Measurements from ENCODE around the gene CEACAM4. TPM values are rescaled to one million over a fixed set of nuclear protein-coding genes. Genes with fewer than 3 reads are reported as not detected.

The CEACAM4 gene
- total RNA-seq, 1 experiment from 2014 or later: not detected

DNA sequence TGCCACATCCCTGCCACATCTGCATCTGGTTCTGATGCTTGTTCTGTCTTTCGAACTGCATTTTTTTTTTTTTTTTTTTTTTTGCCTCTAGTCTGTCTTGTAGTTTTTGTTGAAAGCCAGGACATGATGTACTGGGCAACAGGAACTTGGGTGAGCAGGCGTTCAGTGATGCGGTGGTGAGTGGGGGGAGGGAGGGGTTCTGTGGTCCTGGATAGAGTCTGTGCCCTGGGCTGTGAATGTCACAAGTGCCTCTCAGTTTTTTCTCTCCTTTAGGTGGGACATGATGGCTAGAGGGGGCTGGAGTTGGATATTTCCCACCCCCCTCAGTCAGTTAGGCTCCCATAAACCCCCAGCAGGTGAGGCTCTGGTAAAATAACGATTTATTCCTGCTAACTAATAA is 3.5 kb downstream of the CEACAM4 start:
- in situ Hi-C loops (cut with HindIII; ENCODE audit: low pct_unique_long_range_greater_than_20kb, low sequenced_read_pairs): no loop called here
- Histone ChIP-seq H3K36me3 (ENCODE audit: control insufficient read depth, insufficient read depth, low read length) (no peaks in the 10 kb centered on the region), H3K27me3 (ENCODE audit: control insufficient read depth, insufficient read depth, low read length) (no peaks in the 10 kb centered on the region; the same call in 1 of the 2 replicates), H3K4me3 (ENCODE audit: low read depth in 2 of 2, low read length in 2 of 2) (no peak overlapping the region), H3K9me3 (ENCODE audit: control insufficient read depth, insufficient read depth, low read depth, low read length) (no peaks in the 10 kb centered on the region), H3K4me1 (ENCODE audit: control insufficient read depth, insufficient read depth, low read length) (no peaks in the 10 kb centered on the region), H3K27ac (ENCODE audit: low read length) (no peak overlapping the region)
- POLR2A ChIA-PET: no interaction called here
- BruUV-seq (replicated peaks): no TSS peak
- no peak for ATAC-seq
- DNase-seq (ENCODE audit: low read depth, low spot score): no peak
- CTCF ChIA-PET: no interaction called here
- TF ChIP-seq, protein P1, sequence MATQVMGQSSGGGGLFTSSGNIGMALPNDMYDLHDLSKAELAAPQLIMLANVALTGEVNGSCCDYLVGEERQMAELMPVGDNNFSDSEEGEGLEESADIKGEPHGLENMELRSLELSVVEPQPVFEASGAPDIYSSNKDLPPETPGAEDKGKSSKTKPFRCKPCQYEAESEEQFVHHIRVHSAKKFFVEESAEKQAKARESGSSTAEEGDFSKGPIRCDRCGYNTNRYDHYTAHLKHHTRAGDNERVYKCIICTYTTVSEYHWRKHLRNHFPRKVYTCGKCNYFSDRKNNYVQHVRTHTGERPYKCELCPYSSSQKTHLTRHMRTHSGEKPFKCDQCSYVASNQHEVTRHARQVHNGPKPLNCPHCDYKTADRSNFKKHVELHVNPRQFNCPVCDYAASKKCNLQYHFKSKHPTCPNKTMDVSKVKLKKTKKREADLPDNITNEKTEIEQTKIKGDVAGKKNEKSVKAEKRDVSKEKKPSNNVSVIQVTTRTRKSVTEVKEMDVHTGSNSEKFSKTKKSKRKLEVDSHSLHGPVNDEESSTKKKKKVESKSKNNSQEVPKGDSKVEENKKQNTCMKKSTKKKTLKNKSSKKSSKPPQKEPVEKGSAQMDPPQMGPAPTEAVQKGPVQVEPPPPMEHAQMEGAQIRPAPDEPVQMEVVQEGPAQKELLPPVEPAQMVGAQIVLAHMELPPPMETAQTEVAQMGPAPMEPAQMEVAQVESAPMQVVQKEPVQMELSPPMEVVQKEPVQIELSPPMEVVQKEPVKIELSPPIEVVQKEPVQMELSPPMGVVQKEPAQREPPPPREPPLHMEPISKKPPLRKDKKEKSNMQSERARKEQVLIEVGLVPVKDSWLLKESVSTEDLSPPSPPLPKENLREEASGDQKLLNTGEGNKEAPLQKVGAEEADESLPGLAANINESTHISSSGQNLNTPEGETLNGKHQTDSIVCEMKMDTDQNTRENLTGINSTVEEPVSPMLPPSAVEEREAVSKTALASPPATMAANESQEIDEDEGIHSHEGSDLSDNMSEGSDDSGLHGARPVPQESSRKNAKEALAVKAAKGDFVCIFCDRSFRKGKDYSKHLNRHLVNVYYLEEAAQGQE (IDR thresholded peaks at IDR 0.05; ENCODE audit: insufficient read depth in 1 of 2, low read depth in 2 of 2, low read length in 1 of 2): no peak
- TF ChIP-seq, protein P2, sequence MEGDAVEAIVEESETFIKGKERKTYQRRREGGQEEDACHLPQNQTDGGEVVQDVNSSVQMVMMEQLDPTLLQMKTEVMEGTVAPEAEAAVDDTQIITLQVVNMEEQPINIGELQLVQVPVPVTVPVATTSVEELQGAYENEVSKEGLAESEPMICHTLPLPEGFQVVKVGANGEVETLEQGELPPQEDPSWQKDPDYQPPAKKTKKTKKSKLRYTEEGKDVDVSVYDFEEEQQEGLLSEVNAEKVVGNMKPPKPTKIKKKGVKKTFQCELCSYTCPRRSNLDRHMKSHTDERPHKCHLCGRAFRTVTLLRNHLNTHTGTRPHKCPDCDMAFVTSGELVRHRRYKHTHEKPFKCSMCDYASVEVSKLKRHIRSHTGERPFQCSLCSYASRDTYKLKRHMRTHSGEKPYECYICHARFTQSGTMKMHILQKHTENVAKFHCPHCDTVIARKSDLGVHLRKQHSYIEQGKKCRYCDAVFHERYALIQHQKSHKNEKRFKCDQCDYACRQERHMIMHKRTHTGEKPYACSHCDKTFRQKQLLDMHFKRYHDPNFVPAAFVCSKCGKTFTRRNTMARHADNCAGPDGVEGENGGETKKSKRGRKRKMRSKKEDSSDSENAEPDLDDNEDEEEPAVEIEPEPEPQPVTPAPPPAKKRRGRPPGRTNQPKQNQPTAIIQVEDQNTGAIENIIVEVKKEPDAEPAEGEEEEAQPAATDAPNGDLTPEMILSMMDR (IDR thresholded peaks at IDR 0.05): no peak
- TF ChIP-seq TCF7L2 (IDR thresholded peaks at IDR 0.05; ENCODE audit: low read depth, low read length) (no peak), SIN3A (IDR thresholded peaks at IDR 0.05; ENCODE audit: borderline replicate concordance, insufficient read depth, low read depth, low read length) (no peak), POLR2AphosphoS5 (IDR thresholded peaks at IDR 0.05; ENCODE audit: low read depth, low read length) (no peak)
- intact Hi-C loops (cut with micrococcal nuclease; ENCODE audit: unreplicated experiment): no loop called here

DNA sequence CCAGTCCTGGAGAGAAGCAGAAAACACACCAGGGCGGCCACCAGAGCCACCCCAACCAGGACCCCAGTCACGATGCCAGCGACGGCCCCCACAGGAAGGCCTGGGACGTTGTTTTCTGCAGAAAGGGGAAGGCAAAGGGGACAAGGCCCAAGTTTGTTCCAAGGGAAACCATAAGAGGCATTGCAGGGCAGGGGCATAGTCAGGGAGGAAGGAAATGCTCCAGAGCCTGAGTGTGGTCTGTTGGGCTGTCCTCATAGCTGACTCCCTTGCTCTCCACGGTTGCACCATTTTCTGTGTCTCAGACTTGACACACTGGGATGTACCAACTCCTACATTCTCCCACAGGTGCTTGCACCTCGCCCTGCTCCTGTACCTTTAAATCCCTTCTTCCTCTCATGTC is 5.2 kb downstream of the CEACAM4 start:
- H3K9me3 ChIP-seq (ENCODE audit: control insufficient read depth, insufficient read depth, low read depth, low read length): no peaks in the 10 kb centered on the region
- POLR2A ChIA-PET: no interaction called here
- H3K36me3 ChIP-seq (ENCODE audit: control insufficient read depth, insufficient read depth, low read length): no peaks in the 10 kb centered on the region
- no peaks in the 10 kb centered on the region; the same call in 1 of the 2 replicates for H3K27me3 ChIP-seq (ENCODE audit: control insufficient read depth, insufficient read depth, low read length)
- intact Hi-C loops (cut with micrococcal nuclease; ENCODE audit: unreplicated experiment): no loop called here
- H3K4me3 ChIP-seq (ENCODE audit: low read depth in 2 of 2, low read length in 2 of 2): no peak overlapping the region
- TF ChIP-seq POLR2AphosphoS5 (IDR thresholded peaks at IDR 0.05; ENCODE audit: low read depth, low read length) (no peak), SIN3A (IDR thresholded peaks at IDR 0.05; ENCODE audit: borderline replicate concordance, insufficient read depth, low read depth, low read length) (no peak), TCF7L2 (IDR thresholded peaks at IDR 0.05; ENCODE audit: low read depth, low read length) (no peak)
- TF ChIP-seq, protein P1 (IDR thresholded peaks at IDR 0.05; ENCODE audit: insufficient read depth in 1 of 2, low read depth in 2 of 2, low read length in 1 of 2): no peak
- TF ChIP-seq, protein P2 (IDR thresholded peaks at IDR 0.05): no peak
- CTCF ChIA-PET: no interaction called here
- no peak for ATAC-seq
- BruUV-seq (replicated peaks): no TSS peak
- in situ Hi-C loops (cut with HindIII; ENCODE audit: low pct_unique_long_range_greater_than_20kb, low sequenced_read_pairs): no loop called here
- H3K27ac ChIP-seq (ENCODE audit: low read length): no peak overlapping the region
- DNase-seq (ENCODE audit: low read depth, low spot score): no peak
- no peaks in the 10 kb centered on the region for H3K4me1 ChIP-seq (ENCODE audit: control insufficient read depth, insufficient read depth, low read length)

All from Panc1 (cell line).